ENCODE measurements around the gene RAB11FIP3. TPM values are rescaled to one million over a fixed set of nuclear protein-coding genes. Genes with fewer than 3 reads are reported as not detected.
"Not testable (repeated sequence)": the region's sequence is repeated elsewhere in the genome, so short reads cannot be mapped to it uniquely, and the experiment has no call there.

RAB11FIP3 gene
- total RNA-seq, 2 donors from 2014 or later, result 62.7 to 68.9 TPM

DNA sequence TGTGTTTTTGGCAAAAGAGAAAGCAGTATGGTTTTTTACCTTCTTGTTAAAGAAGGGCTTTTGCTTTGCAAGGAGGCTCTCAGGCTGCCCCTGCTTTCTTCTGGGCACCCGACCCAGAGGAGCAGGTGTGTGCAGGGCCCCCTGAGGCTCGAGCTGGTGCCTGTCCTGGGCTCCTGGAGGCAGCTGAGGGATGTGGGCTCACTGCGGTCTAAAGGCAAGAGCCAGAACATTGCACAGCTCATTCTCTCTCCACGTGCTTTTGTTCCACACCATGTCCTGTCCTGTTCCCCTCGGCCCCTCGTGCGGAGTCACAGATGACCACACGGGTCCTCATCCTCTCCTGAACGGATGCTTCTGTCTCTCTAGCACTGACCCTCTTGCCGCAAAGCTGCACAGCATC lies 65.3 kb downstream of the RAB11FIP3 start:
- Histone ChIP-seq H3K4me1 (ENCODE audit: control insufficient read depth, insufficient read depth, low read length) (peaks cover 15% of the 10 kb centered on the region), H3K9ac (ENCODE audit: extremely low read depth, low read length, poor library complexity, severe bottlenecking) (no peak overlapping the region), H3K27ac (ENCODE audit: low read depth, low read length) (no peak overlapping the region), H3K9me3 (ENCODE audit: control insufficient read depth, low read length) (no peaks in the 10 kb centered on the region), H3K27me3 (ENCODE audit: control insufficient read depth, insufficient read depth, low read length, poor library complexity, severe bottlenecking) (no peaks in the 10 kb centered on the region), H3K36me3 (ENCODE audit: control insufficient read depth, insufficient read depth, low read length) (peaks cover 49% of the 10 kb centered on the region), H3K4me3 (ENCODE audit: low read length) (no peak overlapping the region)
- peaks cover 10% of the 10 kb centered on the region for H3K4me1 Mint-ChIP-seq
- peaks cover 57% of the 10 kb centered on the region for H3K36me3 Mint-ChIP-seq (ENCODE audit: low read depth)
- 86 to 87% methylated on average over 8 to 10 of the region's 10 CpGs for WGBS, 2 experiments (ENCODE audit: insufficient coverage in 1 of 2, insufficient read length in 1 of 2)
- H3K4me3 Mint-ChIP-seq, result no peak overlapping the region
- H3K9me3 Mint-ChIP-seq, result peaks cover 3% of the 10 kb centered on the region
- DNase-seq, result no peak
- H3K27ac Mint-ChIP-seq, result no peak overlapping the region
- TF ChIP-seq, protein P1, sequence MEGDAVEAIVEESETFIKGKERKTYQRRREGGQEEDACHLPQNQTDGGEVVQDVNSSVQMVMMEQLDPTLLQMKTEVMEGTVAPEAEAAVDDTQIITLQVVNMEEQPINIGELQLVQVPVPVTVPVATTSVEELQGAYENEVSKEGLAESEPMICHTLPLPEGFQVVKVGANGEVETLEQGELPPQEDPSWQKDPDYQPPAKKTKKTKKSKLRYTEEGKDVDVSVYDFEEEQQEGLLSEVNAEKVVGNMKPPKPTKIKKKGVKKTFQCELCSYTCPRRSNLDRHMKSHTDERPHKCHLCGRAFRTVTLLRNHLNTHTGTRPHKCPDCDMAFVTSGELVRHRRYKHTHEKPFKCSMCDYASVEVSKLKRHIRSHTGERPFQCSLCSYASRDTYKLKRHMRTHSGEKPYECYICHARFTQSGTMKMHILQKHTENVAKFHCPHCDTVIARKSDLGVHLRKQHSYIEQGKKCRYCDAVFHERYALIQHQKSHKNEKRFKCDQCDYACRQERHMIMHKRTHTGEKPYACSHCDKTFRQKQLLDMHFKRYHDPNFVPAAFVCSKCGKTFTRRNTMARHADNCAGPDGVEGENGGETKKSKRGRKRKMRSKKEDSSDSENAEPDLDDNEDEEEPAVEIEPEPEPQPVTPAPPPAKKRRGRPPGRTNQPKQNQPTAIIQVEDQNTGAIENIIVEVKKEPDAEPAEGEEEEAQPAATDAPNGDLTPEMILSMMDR (conservative IDR thresholded peaks at IDR 0.05), result no peak
- H3K27me3 Mint-ChIP-seq (ENCODE audit: insufficient read depth), result no peaks in the 10 kb centered on the region

DNA sequence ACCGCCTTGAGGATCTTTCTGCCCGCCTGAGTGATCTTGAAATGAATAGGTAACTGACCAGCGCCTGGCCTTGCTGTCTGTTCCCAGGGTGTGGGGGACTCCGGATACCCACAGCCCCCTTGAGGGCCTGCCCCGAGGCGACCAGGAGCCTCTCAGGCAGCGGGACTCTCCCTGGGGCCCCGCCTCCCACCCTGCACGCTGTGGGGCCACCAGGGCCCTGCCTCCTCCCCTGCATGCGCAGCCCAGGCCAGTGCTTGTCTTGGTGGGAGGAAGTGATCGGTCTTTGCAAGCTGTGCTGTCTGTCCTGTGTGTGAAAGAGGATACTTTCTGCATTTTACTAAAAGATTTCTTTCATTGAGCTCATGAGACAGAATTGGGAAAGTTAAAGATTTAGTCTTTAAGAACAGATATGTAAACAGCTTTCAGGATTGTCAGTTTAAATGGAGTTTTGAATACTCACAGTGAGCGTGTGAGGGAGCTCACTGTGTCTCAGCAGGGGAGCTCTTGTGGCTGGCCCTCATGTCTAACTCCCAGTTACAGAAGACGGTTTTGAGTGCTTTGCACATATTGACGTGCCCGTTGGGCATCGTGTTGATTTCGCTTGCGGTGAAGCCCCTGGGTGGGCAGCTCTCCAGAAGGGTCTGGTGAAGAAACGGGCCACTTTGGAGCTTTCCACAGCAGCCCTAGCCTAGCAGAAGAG lies 65.9 kb downstream of the RAB11FIP3 start:
- WGBS, 2 experiments (ENCODE audit: insufficient coverage in 1 of 2, insufficient read length in 1 of 2), result 60 to 82% methylated on average over 9 to 18 of the region's 19 CpGs
- H3K4me3 Mint-ChIP-seq, result no peak overlapping the region
- DNase-seq, result peak; percentile 71
- H3K9ac ChIP-seq (ENCODE audit: extremely low read depth, low read length, poor library complexity, severe bottlenecking), result peak overlapping the region; percentile 11
- H3K36me3 ChIP-seq (ENCODE audit: control insufficient read depth, insufficient read depth, low read length), result peaks cover 50% of the 10 kb centered on the region
- no peaks in the 10 kb centered on the region for H3K27me3 Mint-ChIP-seq (ENCODE audit: insufficient read depth)
- H3K4me1 Mint-ChIP-seq, result peaks cover 10% of the 10 kb centered on the region
- no peaks in the 10 kb centered on the region for H3K9me3 ChIP-seq (ENCODE audit: control insufficient read depth, low read length)
- peak overlapping the region; percentile 20 for H3K27ac Mint-ChIP-seq
- H3K4me3 ChIP-seq (ENCODE audit: low read length), result no peak overlapping the region
- peak overlapping the region; percentile 42 for H3K27ac ChIP-seq (ENCODE audit: low read depth, low read length)
- TF ChIP-seq, protein P1 (conservative IDR thresholded peaks at IDR 0.05), result no peak
- peaks cover 15% of the 10 kb centered on the region for H3K4me1 ChIP-seq (ENCODE audit: control insufficient read depth, insufficient read depth, low read length)
- H3K9me3 Mint-ChIP-seq, result peaks cover 3% of the 10 kb centered on the region
- no peaks in the 10 kb centered on the region for H3K27me3 ChIP-seq (ENCODE audit: control insufficient read depth, insufficient read depth, low read length, poor library complexity, severe bottlenecking)
- peaks cover 61% of the 10 kb centered on the region for H3K36me3 Mint-ChIP-seq (ENCODE audit: low read depth)

GRCh38 chr16:492211-492875 lies 66.9 kb downstream of the RAB11FIP3 start:
- H3K4me1 Mint-ChIP-seq, result peaks cover 10% of the 10 kb centered on the region
- DNase-seq, result peak; percentile 70
- no peaks in the 10 kb centered on the region for H3K27me3 ChIP-seq (ENCODE audit: control insufficient read depth, insufficient read depth, low read length, poor library complexity, severe bottlenecking)
- H3K36me3 Mint-ChIP-seq (ENCODE audit: low read depth), result peaks cover 63% of the 10 kb centered on the region
- peaks cover 3% of the 10 kb centered on the region for H3K9me3 Mint-ChIP-seq
- no peaks in the 10 kb centered on the region for H3K27me3 Mint-ChIP-seq (ENCODE audit: insufficient read depth)
- peak overlapping the region; percentile 20 for H3K27ac Mint-ChIP-seq
- H3K4me3 Mint-ChIP-seq, result no peak overlapping the region
- peaks cover 50% of the 10 kb centered on the region for H3K36me3 ChIP-seq (ENCODE audit: control insufficient read depth, insufficient read depth, low read length)
- H3K9me3 ChIP-seq (ENCODE audit: control insufficient read depth, low read length), result no peaks in the 10 kb centered on the region
- peaks cover 19% of the 10 kb centered on the region for H3K4me1 ChIP-seq (ENCODE audit: control insufficient read depth, insufficient read depth, low read length)
- no peak overlapping the region for H3K4me3 ChIP-seq (ENCODE audit: low read length)
- WGBS, 2 experiments (ENCODE audit: insufficient coverage in 1 of 2, insufficient read length in 1 of 2), result 93 to 95% methylated on average over 26 to 30 of the region's 30 CpGs
- no peak overlapping the region for H3K27ac ChIP-seq (ENCODE audit: low read depth, low read length)
- TF ChIP-seq, protein P1 (conservative IDR thresholded peaks at IDR 0.05), result no peak
- H3K9ac ChIP-seq (ENCODE audit: extremely low read depth, low read length, poor library complexity, severe bottlenecking), result no peak overlapping the region

- H3K27ac Mint-ChIP-seq; H3K4me3 ChIP-seq (ENCODE audit: low read length); DNase-seq; H3K27me3 Mint-ChIP-seq (ENCODE audit: insufficient read depth); H3K9me3 Mint-ChIP-seq; H3K4me3 Mint-ChIP-seq; H3K27ac ChIP-seq (ENCODE audit: low read depth, low read length); H3K9me3 ChIP-seq (ENCODE audit: control insufficient read depth, low read length); H3K9ac ChIP-seq (ENCODE audit: extremely low read depth, low read length, poor library complexity, severe bottlenecking); H3K27me3 ChIP-seq (ENCODE audit: control insufficient read depth, insufficient read depth, low read length, poor library complexity, severe bottlenecking): not testable (repeated sequence)
- 90 to 97% methylated on average over 10 to 15 of the region's 15 CpGs for whole genome bisulfite sequencing, 2 experiments (ENCODE audit: insufficient coverage in 1 of 2, insufficient read length in 1 of 2)
- Histone ChIP-seq H3K36me3 (ENCODE audit: control insufficient read depth, insufficient read depth, low read length) (peaks cover 43% of the 10 kb centered on the region), H3K4me1 (ENCODE audit: control insufficient read depth, insufficient read depth, low read length) (peaks cover 22% of the 10 kb centered on the region)
- Mint-ChIP-seq H3K36me3 (ENCODE audit: low read depth) (peaks cover 59% of the 10 kb centered on the region), H3K4me1 (peaks cover 10% of the 10 kb centered on the region)
These were observed 69.2 kb downstream of the RAB11FIP3 start for GRCh38 chr16:494676-495075.
